Stimulated activated CD4-positive, alpha-beta T cell treated with anti-CD3 and anti-CD28 coated beads, Interleukin-12 subunit alpha, Interleukin-12 subunit beta, amount 100 ng/mL, for 48 hours (primary cell): ENCODE results near the gene TYRO3.
A peak's percentile ranks its signal among the peaks of the same experiment; 100 is the strongest.
"Not testable (repeated sequence)": the region's sequence is repeated elsewhere in the genome, so short reads cannot be mapped to it uniquely, and the experiment has no call there.

ENCODE experiments used
- DNase-seq, 3 donors: peaks; one replicate each; pipeline ENCODE4 v3.0.0-alpha.2; 2020; ENCODE audit warnings: low read depth in 2 of 3, low spot score in 1 of 3

TYRO3 gene

GRCh38 chr15:41553731-41554130 is 5.3 kb upstream of the TYRO3 start:
- DNase-seq: no peak

GRCh38 chr15:41554343-41554742 is 4.7 kb upstream of the TYRO3 start:
- DNase-seq: no peak

- DNase-seq: no peak
Measured at GRCh38 chr15:41554915-41555314, 4.1 kb upstream of the TYRO3 start.

GRCh38 chr15:41556677-41557076 is 2.3 kb upstream of the TYRO3 start:
- no peak for DNase-seq

- DNase-seq: peak; percentile 56 to 61 (median 57)
Measured at GRCh38 chr15:41557673-41558399, 1.2 kb upstream of the TYRO3 start.

- no peak for DNase-seq
Measured at GRCh38 chr15:41559239-41559782, 299 bp downstream of the TYRO3 start.

GRCh38 chr15:41560572-41560874 is 1.5 kb downstream of the TYRO3 start:
- no peak for DNase-seq

GRCh38 chr15:41561104-41561776 is 2.2 kb downstream of the TYRO3 start:
- no peak for DNase-seq

- DNase-seq: no peak
Measured at GRCh38 chr15:41561777-41562145, 2.7 kb downstream of the TYRO3 start.

- no peak for DNase-seq
Measured at GRCh38 chr15:41562244-41562643, 3.2 kb downstream of the TYRO3 start.

GRCh38 chr15:41562784-41563198 is 3.8 kb downstream of the TYRO3 start:
- no peak for DNase-seq

- DNase-seq: no peak
Measured at GRCh38 chr15:41564286-41564959, 5.4 kb downstream of the TYRO3 start.

- DNase-seq: no peak
Measured at GRCh38 chr15:41564960-41565502, 6.0 kb downstream of the TYRO3 start.

GRCh38 chr15:41565702-41566101 is 6.7 kb downstream of the TYRO3 start:
- no peak for DNase-seq

- no peak for DNase-seq
Measured at GRCh38 chr15:41566121-41566885, 7.3 kb downstream of the TYRO3 start.

GRCh38 chr15:41567261-41567660 is 8.2 kb downstream of the TYRO3 start:
- DNase-seq: no peak

GRCh38 chr15:41567862-41568261 is 8.8 kb downstream of the TYRO3 start:
- no peak for DNase-seq

GRCh38 chr15:41568350-41569017 is 9.5 kb downstream of the TYRO3 start:
- no peak for DNase-seq

GRCh38 chr15:41569232-41569631 is 10.2 kb downstream of the TYRO3 start:
- DNase-seq: not testable (repeated sequence)

- no peak for DNase-seq
Measured at GRCh38 chr15:41570764-41571163, 11.8 kb downstream of the TYRO3 start.

- no peak for DNase-seq
Measured at GRCh38 chr15:41571948-41572347, 12.9 kb downstream of the TYRO3 start.
